HG03354 (cell line): ENCODE measurements around the gene MOGAT1.

Experiments used
- ATAC-seq: cut with Tn5 transposase; IDR thresholded peaks from one replicate; pipeline ENCODE4 v1.9.1; 2021; ENCODE audit warnings: mild to moderate bottlenecking; ENCODE audit not compliant: unreplicated experiment, poor library complexity, severe bottlenecking

The MOGAT1 gene, protein sequence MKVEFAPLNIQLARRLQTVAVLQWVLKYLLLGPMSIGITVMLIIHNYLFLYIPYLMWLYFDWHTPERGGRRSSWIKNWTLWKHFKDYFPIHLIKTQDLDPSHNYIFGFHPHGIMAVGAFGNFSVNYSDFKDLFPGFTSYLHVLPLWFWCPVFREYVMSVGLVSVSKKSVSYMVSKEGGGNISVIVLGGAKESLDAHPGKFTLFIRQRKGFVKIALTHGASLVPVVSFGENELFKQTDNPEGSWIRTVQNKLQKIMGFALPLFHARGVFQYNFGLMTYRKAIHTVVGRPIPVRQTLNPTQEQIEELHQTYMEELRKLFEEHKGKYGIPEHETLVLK

DNA sequence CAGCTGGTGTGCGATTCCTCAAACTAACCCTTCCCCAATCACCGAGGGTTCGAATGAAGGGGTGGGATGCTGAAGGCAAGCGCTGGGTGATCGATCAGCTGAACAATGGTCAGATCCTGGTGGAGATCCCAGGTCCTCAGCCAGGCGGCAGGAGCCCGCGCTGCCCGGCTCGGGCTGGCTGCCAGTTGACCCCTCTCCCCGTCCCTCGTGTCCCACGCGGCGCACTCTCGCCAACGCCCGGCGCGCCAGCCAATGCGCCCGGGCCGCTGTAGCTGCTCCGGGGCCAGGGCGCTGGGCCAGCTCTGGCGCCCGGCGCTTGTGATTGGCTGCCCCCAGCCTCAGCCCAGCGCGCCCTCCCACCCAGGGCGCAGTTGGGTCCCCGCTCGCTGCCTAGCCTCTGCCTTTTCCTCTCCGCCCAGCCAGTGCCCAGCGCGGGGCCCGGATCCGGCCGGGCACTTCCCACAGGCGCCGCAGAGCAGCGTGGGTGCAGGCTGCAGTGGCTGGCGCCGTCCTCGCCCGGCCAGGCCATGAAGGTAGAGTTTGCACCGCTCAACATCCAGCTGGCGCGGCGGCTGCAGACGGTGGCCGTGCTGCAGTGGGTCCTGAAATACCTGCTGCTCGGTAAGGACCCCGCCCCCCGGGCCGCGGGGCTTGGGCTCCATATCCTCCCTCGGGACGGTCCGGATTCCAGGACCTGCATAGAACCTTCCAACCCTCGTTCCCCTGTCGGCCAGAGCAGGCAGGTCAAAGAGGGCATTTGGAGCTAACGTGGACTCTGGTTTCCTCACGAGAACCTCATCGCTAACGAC, at the start of gene MOGAT1:
MOGAT1 (plus strand) TSS at position 400 of the 809 bp plus-strand sequence; CDS start at position 528, 128 bp downstream.
- no peak for ATAC-seq

GRCh38 chr2:222621893-222622292, 49.6 kb upstream of the MOGAT1 start:
- ATAC-seq = no peak

DNA sequence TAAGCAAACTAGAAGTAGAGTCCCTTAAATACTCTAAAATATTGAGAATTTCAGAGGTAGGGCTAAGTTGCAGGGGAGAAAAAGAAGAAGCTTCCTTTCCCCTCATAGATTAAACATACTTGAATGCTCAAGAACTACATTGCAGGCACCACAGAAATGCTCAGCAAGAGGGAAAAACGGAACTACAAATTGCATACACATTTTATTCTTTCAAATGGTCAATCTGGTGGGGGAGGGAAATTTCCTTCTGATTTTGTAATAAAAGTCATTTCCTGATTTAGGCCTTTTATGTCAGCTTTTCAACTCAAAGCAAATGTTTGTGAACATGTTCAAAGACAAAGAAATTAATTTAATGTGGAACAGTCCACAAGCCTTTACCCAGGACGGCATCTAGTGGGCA, 48.5 kb upstream of the MOGAT1 start:
- no peak for ATAC-seq

DNA sequence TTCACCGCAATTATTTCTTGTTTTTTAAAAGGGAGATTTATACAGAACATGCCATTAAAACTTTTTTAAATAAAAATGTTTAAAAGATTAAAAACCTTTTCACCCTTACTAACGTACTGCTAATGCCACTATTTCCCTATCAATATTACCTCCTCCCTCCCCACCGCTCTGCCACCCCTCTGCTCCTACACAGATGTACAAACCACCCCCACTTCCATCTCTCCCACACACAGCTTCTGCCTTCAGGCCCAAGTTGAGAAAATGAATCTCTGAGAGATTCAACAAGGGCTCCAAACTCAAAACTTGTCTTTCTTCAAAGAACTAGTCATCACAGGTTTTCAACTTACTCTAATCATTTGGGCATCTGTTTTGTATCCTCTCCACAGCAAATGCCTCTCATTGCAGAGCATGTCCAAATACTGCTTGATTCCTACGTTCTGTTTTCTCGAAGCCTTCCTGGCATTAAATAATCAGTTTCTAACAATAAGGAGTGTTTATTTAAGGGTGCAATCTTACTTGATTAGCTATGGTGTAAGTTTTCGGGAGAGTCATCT, 47.6 kb upstream of the MOGAT1 start:
- ATAC-seq = no peak

DNA sequence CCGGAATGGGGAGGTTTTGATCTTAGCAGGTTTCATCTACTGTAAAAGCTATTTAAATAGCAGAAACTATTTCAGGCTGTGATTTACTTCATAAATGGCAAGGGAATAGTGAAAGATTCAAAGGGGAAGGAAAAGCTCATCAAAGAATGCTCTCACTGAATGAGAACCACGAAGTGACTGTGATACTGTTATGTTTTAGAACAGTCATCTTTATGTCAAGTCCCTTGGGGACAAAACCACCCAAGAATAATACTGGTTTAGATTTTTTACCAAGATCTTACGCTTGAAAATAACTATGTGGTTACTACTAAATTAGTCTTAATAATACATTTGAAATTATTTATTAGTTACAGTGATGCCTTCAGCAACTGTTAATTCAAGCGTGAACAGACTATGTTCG, 43.7 kb upstream of the MOGAT1 start:
- ATAC-seq = no peak

DNA sequence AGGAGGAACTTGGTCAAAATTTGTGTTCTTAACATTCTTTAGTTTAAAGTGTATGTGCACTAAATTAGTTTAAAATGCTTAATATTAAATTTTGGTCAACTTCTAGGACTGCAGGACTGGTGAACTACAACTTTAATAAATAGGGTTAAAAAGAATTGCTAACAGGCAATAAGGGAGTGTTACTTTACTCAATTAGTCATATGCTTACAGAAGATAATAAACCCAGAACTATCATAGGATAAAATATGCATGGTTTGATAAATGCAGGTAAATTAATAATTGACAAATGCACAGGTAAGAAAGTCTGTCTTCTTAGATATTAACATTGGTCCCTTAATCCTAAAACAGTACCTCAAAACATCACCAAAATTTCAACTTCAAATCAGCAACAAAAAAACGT, 36.2 kb upstream of the MOGAT1 start:
- ATAC-seq = no peak

DNA sequence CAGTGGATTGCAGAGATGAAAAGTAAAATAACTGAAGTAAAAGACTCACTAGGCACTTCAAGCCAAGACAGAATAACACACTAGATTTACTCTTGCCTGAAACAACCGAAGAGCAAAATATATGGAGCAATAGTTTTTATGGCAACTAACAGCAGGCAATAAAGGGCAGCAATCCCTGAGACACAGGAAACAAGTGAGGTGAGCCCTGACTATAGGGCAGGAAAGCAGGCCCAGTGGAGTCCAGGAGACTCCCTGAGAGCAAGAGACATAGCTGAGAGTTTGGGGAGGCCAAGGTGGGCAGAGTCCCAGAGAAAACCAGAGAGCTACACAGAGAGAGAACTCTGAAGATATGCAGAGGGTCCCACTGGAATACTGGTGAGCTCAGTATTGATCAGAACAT, 34.4 kb upstream of the MOGAT1 start:
- no peak for ATAC-seq

DNA sequence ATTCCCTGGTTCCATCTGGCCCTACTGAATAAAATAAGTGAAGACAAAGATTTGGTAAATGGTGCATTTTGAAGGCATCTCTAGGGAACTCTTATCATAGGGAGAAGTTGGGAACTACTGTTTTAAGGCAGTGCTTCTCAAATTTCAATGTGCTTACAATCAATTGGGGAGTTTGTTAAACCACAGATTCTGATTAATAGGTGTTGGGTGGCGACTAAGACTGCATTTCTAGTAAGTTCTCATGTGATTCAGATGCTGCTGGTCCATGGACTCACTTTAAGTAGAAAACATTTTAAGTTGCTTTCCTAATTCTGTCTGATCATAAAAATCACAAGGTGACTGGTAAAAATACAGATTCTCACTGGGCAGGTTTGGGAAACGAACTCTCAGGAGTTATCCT, 30.1 kb upstream of the MOGAT1 start:
- no peak for ATAC-seq

DNA sequence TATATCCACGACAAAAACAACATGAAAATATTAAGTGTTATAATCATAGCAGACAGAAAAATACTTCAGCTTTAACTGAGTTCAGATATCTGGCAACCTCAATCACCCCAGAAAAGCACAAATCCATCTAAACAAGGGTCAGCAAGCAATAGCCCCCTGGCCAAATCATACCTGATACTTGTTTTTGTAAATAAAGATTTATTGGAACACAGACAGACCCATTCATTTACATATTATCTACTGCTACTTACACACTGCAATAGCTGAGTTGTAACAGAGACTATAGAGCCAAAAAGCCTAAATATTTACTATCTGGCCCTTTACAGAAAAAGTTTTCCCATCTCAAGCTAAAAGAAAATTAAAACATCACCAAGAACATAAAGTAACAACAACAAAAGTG, 28.3 kb upstream of the MOGAT1 start:
- ATAC-seq = no peak

DNA sequence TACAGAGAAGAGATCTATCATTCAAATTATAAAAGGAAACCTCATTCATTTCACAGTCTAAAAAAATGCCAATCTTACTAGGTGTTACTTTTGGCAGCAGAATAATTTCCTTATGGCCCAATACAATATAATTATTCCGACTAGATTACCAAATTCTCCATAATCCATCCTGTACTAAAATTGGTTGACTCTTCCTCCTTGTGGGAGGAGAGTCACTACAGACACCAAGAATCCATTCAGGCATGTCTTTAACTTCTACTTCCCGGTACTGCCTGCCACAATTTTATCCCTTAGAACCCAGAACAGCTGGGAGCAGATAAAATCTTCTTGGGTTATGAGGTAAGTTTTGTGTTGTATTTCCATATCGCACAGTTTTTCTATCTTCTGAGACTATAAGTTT, 25.4 kb upstream of the MOGAT1 start:
- no peak for ATAC-seq

GRCh38 chr2:222649801-222650200, 21.7 kb upstream of the MOGAT1 start:
- no peak for ATAC-seq

DNA sequence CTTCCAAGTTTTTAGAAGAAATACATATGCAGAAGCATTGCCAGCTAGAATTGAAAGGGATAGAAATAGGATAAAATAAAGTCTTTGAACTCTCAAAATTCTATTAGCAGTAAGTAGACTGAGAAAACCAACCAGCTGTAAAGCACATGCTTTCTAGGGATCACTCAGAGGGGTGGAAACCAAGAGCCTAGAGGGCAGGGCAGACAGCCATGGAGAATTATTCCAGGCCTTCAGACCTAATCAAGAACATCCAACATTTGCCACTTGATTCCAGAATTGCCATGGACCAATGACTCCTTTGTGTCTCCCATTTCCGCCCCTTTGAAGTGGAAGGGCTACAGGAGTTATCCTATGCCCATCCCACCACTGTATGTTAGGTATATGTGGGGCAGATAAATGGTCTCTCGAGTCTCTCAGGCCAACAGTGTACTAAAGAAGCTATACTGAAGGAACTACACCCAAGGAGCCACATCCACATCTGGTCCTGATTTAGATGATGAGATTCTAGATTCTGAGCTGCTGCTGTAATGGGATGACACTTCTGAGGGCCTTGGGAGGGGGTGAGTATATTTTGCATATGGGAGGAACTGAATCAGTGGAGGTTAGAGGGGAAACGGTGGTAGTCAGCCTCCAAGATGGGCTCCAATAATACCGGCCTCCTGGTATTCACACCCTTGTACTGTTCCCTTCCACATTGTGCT, 19.6 kb upstream of the MOGAT1 start:
- ATAC-seq = no peak

DNA sequence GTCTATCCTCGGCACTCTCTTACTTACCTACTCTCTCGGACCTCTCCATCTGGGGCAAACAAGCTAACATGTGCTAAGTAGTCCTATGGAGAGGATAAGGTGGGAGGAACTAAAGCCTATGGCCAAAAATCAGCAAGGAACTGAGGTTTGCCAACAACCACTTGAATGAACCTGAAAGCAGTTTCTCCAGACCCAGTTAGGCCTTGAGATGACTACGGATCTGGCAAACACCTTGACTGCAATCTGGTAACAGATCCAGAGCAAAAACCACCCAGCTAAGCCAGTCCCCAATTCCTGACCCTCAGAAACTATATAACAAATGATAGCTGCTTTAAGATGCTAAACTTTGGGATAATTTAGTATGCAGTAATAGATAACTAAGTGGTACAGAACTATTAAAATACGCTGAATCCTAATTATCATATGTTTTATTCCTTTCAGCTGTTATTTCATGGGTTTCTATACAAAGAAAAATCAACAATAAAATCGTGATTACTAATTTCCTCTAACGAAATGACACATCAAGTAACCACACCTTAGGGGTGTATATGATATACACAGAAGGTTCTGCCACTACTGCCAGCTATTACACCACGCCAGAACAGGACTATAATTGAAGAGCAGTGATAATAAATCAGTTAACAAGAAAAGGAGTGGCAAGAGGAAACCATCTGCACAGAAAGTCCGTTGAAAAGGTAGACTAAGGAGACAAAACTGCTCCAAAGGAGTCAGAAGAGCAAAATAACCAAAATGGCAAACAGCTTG, 18.8 kb upstream of the MOGAT1 start:
- ATAC-seq = no peak

DNA sequence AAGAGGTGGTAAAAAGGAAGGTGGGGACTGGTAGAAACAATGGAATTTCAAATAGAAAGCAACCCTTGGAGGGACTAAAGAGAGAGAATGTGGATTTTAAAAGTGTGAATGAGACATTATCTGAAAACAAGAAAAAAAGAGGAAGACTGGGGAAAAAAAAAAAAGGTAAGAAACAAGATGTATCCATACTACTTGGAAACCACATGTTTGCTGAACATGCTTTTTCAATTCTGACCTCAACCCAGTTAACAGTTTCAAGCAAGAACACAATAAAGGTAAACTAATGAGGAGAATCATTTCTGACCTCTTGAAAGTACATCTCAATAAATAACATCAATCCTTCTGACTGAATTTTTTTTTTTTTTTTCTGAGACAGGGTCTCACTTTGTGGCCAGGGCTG, 18.2 kb upstream of the MOGAT1 start:
- no peak for ATAC-seq

DNA sequence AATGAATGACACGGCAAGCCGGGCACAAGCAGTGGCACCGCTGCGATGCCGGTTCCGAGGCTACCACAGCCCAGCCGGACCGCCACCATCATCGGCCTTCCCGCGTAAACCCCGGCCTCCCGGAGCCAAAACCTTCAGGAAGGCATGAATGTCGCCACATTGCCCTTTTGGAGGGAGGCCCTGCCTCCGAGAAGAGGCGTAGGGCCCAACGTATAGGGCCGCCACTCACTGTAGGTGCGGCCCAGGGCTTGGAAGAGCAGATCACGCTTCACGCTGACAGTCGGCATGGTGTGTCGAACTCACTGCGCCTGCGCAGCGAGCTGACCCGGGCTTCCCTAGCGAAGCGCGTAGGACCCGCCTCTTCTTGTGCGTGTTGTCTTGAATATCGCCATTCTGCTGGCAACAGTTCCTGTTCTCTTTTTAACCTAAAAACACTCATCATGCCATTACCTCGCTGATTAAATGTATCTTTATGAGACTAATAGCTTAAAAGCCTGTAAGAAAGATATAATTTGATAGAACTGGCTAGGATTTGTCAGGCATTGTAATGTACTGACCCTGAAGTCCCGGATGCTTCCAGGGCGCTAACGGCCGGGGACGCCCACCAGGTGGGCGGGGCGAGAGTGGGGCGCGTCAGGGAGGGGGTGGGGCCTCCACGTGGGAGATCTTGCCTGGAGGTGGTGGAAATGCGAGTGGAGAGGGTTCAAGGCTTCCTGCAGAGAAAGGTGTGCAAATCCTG, 15.5 kb upstream of the MOGAT1 start, which contains the start of gene FARSB:
FARSB (minus strand) TSS at position 306 of the 739 bp plus-strand sequence; CDS start at position 287, 19 bp downstream.
- peak; percentile 91 for ATAC-seq

- peak; percentile 30 for ATAC-seq
Observed at GRCh38 chr2:222656526-222657446, 14.7 kb upstream of the MOGAT1 start.

DNA sequence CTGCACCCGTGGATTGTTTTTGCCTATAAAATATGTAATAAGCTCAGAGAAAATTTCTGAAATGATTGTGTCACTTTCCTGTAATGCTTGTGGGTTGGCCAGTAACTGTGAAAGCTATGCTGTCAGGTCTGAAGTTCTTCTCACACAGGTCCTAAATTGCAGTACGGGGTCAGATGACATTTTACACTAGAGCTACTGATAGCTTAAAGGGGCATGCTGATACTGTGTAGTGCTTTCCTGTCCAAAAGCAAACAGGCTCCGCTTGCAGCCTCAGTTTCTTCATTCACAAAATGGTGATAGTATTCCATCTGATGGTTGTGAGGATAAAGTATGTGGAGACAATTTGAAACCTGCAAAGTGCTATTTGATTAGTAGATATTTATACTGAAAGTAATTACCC, 8.0 kb upstream of the MOGAT1 start:
- ATAC-seq = no peak
